ENCODE data around the gene LATS1. TPM values are rescaled to one million over a fixed set of nuclear protein-coding genes. Genes with fewer than 3 reads are reported as not detected.

The LATS1 gene
- total RNA-seq, 1 experiment from 2014 or later = 20.7 TPM

DNA sequence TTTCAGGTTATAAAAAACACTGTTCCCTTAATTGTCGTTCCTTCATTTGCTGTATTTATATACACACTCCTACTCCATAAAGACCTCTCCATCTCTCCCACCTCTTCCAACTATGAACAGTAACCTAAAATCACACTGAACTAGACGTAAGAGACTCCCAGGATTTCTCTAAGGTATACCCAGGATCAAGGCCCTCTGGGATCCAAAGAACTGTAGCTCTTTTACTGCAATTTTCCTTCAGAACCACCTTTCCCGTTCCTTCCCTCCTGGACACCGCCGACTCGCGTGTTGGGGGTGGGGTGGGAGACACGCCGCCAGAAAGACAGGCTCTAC lies 680 bp downstream of the LATS1 start:
- intact Hi-C loops (cut with micrococcal nuclease; ENCODE audit: unreplicated experiment) = no loop called here
- Mint-ChIP-seq H3K36me3 (ENCODE audit: insufficient read depth, unreplicated experiment) (peaks cover 17% of the 10 kb centered on the region), H3K9me3 (ENCODE audit: low read depth, unreplicated experiment) (no peaks in the 10 kb centered on the region), H3K27ac (ENCODE audit: unreplicated experiment) (peak overlapping the region; percentile 86), H3K27me3 (ENCODE audit: unreplicated experiment) (no peaks in the 10 kb centered on the region), H3K4me1 (ENCODE audit: low read depth, unreplicated experiment) (no peaks in the 10 kb centered on the region), H3K4me3 (ENCODE audit: low read depth, unreplicated experiment) (peak overlapping the region; percentile 95)
- CTCF ChIA-PET = interaction anchor here (0.6 to 0.7 kb wide), 2 partner anchors 15 to 114 kb away, joined by 3 read pairs; no protein-coding TSS in a partner anchor
- no peak for TF ChIP-seq CTCF (IDR thresholded peaks at IDR 0.05; ENCODE audit: unreplicated experiment)
- no peak for DNase-seq
- no TSS peak for BruUV-seq (replicated peaks)

DNA sequence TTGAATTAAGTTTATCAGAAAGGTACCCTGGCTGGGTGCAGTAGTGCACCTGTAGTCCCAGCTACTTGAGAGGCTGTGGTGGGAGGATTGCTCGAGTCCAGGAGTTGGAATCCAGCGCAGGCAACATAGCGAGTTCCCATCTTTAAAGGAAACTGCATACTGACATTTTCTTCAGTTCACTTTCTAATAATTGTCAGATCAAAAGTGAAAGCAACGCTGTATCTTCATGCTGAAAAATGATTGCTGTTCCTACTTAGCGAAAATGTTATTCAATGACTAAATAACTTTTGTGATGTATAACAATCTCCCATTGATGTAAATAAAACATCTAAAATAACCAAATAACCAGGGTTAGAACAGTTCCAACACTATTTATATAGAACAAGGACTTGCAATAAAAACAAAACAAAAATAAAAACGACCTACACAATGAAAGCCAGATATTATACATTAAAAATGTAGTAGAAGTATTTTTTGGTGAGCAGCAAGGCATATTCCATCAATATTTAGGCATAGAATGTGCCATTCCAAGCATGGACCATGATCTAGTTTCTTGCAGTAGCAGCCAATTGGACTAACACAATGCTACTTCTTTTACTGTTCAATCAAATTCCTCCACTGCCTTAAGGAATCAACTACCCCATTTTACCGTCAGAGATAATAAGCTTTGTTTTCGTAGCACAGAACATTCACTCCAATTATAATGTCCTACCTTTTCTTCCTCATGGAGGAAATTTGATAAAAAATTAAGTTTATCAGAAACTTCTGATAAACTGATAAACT lies 1.5 kb downstream of the LATS1 start:
- CTCF ChIA-PET = interaction anchor here (0.6 kb wide), 1 partner anchor 14 kb away, joined by 3 read pairs; no protein-coding TSS in a partner anchor
- H3K4me1 Mint-ChIP-seq (ENCODE audit: low read depth, unreplicated experiment) = no peaks in the 10 kb centered on the region
- TSS peak; percentile 49 for BruUV-seq (replicated peaks)
- H3K4me3 Mint-ChIP-seq (ENCODE audit: low read depth, unreplicated experiment) = peak overlapping the region; percentile 95
- DNase-seq = no peak
- no peak overlapping the region for H3K27ac Mint-ChIP-seq (ENCODE audit: unreplicated experiment)
- H3K36me3 Mint-ChIP-seq (ENCODE audit: insufficient read depth, unreplicated experiment) = peaks cover 22% of the 10 kb centered on the region
- H3K27me3 Mint-ChIP-seq (ENCODE audit: unreplicated experiment) = no peaks in the 10 kb centered on the region
- TF ChIP-seq CTCF (IDR thresholded peaks at IDR 0.05; ENCODE audit: unreplicated experiment) = no peak
- intact Hi-C loops (cut with micrococcal nuclease; ENCODE audit: unreplicated experiment) = no loop called here
- no peaks in the 10 kb centered on the region for H3K9me3 Mint-ChIP-seq (ENCODE audit: low read depth, unreplicated experiment)

DNA sequence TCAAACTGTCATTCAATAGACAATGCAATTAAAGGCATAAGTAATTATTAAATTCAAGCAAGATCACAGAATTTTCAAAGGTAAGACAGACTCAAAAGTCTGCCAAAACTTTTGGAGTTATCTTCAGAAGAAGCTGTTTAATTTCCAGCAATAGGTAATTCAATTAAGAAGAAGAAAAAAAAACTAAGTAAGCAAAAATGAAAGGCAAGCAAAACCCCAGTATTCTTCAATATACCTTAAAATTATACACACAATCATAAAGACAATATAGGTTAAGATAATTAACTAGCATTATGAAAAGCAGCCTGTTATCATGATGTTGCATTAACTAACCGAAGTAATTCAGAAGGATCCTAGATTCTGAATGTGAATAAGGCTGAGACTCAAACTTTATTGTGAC lies 3.5 kb downstream of the LATS1 start:
- H3K4me3 Mint-ChIP-seq (ENCODE audit: low read depth, unreplicated experiment) = no peak overlapping the region
- H3K9me3 Mint-ChIP-seq (ENCODE audit: low read depth, unreplicated experiment) = no peaks in the 10 kb centered on the region
- CTCF ChIA-PET = interaction anchor here (0.7 kb wide), 2 partner anchors 31 to 40 kb away, joined by 5 read pairs; no protein-coding TSS in a partner anchor
- TF ChIP-seq CTCF (IDR thresholded peaks at IDR 0.05; ENCODE audit: unreplicated experiment) = no peak
- H3K27me3 Mint-ChIP-seq (ENCODE audit: unreplicated experiment) = no peaks in the 10 kb centered on the region
- no peaks in the 10 kb centered on the region for H3K4me1 Mint-ChIP-seq (ENCODE audit: low read depth, unreplicated experiment)
- peaks cover 22% of the 10 kb centered on the region for H3K36me3 Mint-ChIP-seq (ENCODE audit: insufficient read depth, unreplicated experiment)
- no peak overlapping the region for H3K27ac Mint-ChIP-seq (ENCODE audit: unreplicated experiment)
- intact Hi-C loops (cut with micrococcal nuclease; ENCODE audit: unreplicated experiment) = no loop called here
- no peak for DNase-seq
- BruUV-seq (replicated peaks) = no TSS peak

GRCh38 chr6:149711711-149712110 lies 6.2 kb downstream of the LATS1 start:
- Mint-ChIP-seq H3K36me3 (ENCODE audit: insufficient read depth, unreplicated experiment) (peaks cover 5% of the 10 kb centered on the region), H3K27ac (ENCODE audit: unreplicated experiment) (no peak overlapping the region), H3K9me3 (ENCODE audit: low read depth, unreplicated experiment) (no peaks in the 10 kb centered on the region), H3K4me3 (ENCODE audit: low read depth, unreplicated experiment) (no peak overlapping the region), H3K27me3 (ENCODE audit: unreplicated experiment) (no peaks in the 10 kb centered on the region), H3K4me1 (ENCODE audit: low read depth, unreplicated experiment) (peaks cover 9% of the 10 kb centered on the region)
- intact Hi-C loops (cut with micrococcal nuclease; ENCODE audit: unreplicated experiment) = no loop called here
- TF ChIP-seq CTCF (IDR thresholded peaks at IDR 0.05; ENCODE audit: unreplicated experiment) = no peak
- no peak for DNase-seq
- CTCF ChIA-PET = interaction anchor here (0.6 kb wide), 1 partner anchor 273 kb away, joined by 4 read pairs; no protein-coding TSS in a partner anchor
- BruUV-seq (replicated peaks) = no TSS peak
